ENCODE results near the gene TM9SF3.

DNA sequence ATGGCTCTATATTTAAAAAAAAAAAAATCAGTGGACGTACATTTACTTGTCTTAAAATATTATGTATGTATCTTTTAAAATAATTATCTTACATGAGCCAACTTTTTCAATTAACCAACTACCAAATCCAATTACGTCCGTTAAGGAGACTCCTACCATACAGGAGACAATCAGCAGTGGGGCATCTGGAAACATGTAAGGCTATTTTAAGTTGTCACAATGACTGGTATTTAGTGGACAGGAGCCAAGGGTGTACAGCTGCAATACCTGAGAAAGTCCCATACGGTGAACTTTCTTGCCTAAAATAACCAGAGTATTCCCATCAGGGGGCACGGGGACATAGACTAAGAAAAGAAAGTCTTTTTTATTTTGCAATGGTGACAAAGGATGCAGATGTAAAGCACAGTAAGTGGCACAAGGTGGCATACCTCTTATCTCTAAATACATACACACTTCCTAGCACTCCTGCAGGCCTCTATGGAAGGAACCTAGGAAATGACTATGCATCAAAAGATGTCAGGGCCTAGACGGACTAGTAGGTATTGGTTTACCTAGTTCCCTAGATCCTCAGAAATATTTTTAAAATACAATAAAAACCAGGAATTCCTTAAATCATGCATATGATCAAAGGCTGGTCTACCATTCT lies 57.1 kb downstream of the TM9SF3 start:
- no peak for TF ChIP-seq POLR2A (IDR thresholded peaks at IDR 0.05; ENCODE audit: low read length)
- TF ChIP-seq GATA1 (IDR thresholded peaks at IDR 0.05; ENCODE audit: low read depth, low read length), result no peak
